ENCODE data around the gene LRRC27. TPM values are rescaled to one million over a fixed set of nuclear protein-coding genes. Genes with fewer than 3 reads are reported as not detected.
A peak's percentile ranks its signal among the peaks of the same experiment; 100 is the strongest.

The LRRC27 gene
- total RNA-seq, 1 experiment from 2014 or later: 5.6 TPM

DNA sequence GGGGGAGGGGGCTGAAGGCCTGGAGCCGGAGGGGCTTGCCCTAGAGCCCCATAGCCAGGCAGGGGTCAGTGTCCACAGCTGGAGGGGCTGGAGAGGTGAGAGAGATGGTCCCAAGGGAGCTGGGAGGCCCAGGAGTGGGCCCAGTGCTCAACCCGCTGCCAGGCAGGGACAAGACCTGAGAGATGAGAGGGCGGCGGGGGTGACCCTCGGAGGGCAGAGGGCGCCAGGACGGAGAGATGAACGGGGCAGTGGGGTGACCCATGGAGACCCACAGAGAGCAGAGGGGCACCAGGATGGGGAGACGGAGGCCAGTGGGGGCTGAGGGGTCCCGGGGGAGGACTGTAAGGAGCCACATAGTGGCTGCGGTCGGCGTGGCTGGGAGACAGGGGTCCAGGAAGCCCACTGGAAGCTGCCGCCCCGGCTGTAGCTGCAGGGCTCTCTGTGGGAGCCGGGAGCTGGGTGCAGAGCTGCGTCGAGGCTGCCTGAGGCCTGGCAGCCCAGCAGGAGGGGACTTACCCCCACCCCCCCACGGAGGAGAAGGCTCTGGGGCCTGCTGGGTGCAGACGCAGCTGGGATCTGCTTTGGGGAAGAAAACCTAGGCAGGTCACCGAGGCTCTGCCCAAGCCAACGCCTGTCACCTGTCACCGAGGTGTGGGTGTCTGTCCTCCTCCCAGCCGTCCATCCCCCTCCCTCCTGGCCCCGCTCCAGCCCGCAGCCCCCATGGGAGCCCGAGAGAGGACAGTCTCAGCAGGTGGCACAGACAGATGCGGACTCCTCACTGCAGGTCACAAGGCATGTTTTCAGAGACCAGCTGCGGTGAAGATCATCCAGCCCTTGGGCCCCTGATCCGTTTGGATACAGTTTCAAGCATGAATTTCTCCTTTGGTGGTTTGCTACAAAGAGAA, 90.1 kb downstream of the LRRC27 start:
- peak overlapping the region; percentile 92 for H3K27ac ChIP-seq (ENCODE audit: low read length)
- 0 out of 2 replicates have a peak, but pooled peaks cover 3% of the 10 kb centered on the region for H3K36me3 ChIP-seq (ENCODE audit: low read depth, low read length)
- no peaks in the 10 kb centered on the region for H3K9me3 ChIP-seq (ENCODE audit: low read length)
- H3K9me2 ChIP-seq (replicated peaks; ENCODE audit: low read length): no peaks in the 10 kb centered on the region
- H4K20me1 ChIP-seq (ENCODE audit: low read length): no peaks in the 10 kb centered on the region
- intact Hi-C loops (cut with micrococcal nuclease): loop anchor here (2.0 kb wide), 1 partner anchor 27 kb away; no protein-coding TSS in a partner anchor
- BruUV-seq (replicated peaks): no TSS peak
- no peak overlapping the region for H2AFZ ChIP-seq (ENCODE audit: low read length)
- H3K4me3 ChIP-seq (ENCODE audit: low read length): no peak overlapping the region; the same call in 1 of the 2 replicates
- ChIA-PET POLR2A (ENCODE audit: unreplicated experiment) (no interaction called here), CTCF (interaction anchor here (0.6 kb wide), 1 partner anchor 31 kb away, joined by 3 read pairs; no protein-coding TSS in a partner anchor)
- no peak for ATAC-seq
- TF ChIP-seq EZH2 (IDR thresholded peaks at IDR 0.05; ENCODE audit: low read length, unreplicated experiment) (no peak), CTCF (conservative IDR thresholded peaks at IDR 0.05; ENCODE audit: low read depth, low read length) (no peak), EZH2phosphoT487 (IDR thresholded peaks at IDR 0.05; ENCODE audit: borderline replicate concordance, low read length) (no peak)
- peaks cover 35% of the 10 kb centered on the region for H3K4me1 ChIP-seq (ENCODE audit: insufficient read depth, low read length)
- H3K4me2 ChIP-seq (ENCODE audit: low read length): peak overlapping the region; percentile 77
- DNase-seq: no peak
- H3F3A ChIP-seq (ENCODE audit: low read length, unreplicated experiment): no peaks in the 10 kb centered on the region
- peak overlapping the region; percentile 76 for H3K9ac ChIP-seq (ENCODE audit: low read length)
- peaks cover 9% of the 10 kb centered on the region; the same call in 1 of the 2 replicates for H3K79me2 ChIP-seq (ENCODE audit: low read length)
- H3K27me3 ChIP-seq (ENCODE audit: low read length): no peaks in the 10 kb centered on the region

- H3F3A ChIP-seq (ENCODE audit: low read length, unreplicated experiment): no peaks in the 10 kb centered on the region
- H3K27ac ChIP-seq (ENCODE audit: low read length): no peak overlapping the region
- H3K4me3 ChIP-seq (ENCODE audit: low read length): no peak overlapping the region
- no peaks in the 10 kb centered on the region for H3K9me2 ChIP-seq (replicated peaks; ENCODE audit: low read length)
- ATAC-seq: no peak
- peaks cover 7% of the 10 kb centered on the region; the same call in 1 of the 2 replicates for H3K36me3 ChIP-seq (ENCODE audit: low read depth, low read length)
- POLR2A ChIA-PET (ENCODE audit: unreplicated experiment): no interaction called here
- H3K9me3 ChIP-seq (ENCODE audit: low read length): no peaks in the 10 kb centered on the region
- H3K79me2 ChIP-seq (ENCODE audit: low read length): no peaks in the 10 kb centered on the region
- no peak overlapping the region for H2AFZ ChIP-seq (ENCODE audit: low read length)
- no peak overlapping the region for H3K9ac ChIP-seq (ENCODE audit: low read length)
- no peaks in the 10 kb centered on the region for H3K27me3 ChIP-seq (ENCODE audit: low read length)
- DNase-seq: no peak
- no peaks in the 10 kb centered on the region for H4K20me1 ChIP-seq (ENCODE audit: low read length)
- intact Hi-C loops (cut with micrococcal nuclease): no loop called here
- TF ChIP-seq EZH2phosphoT487 (IDR thresholded peaks at IDR 0.05; ENCODE audit: borderline replicate concordance, low read length) (no peak), CTCF (conservative IDR thresholded peaks at IDR 0.05; ENCODE audit: low read depth, low read length) (no peak), EZH2 (IDR thresholded peaks at IDR 0.05; ENCODE audit: low read length, unreplicated experiment) (no peak)
- CTCF ChIA-PET: no interaction called here
- peaks cover 30% of the 10 kb centered on the region for H3K4me1 ChIP-seq (ENCODE audit: insufficient read depth, low read length)
- no peak overlapping the region for H3K4me2 ChIP-seq (ENCODE audit: low read length)
- no TSS peak for BruUV-seq (replicated peaks)
Observed at GRCh38 chr10:132422903-132423825, 91.2 kb downstream of the LRRC27 start.
